Measurements from ENCODE around the gene CCR8. TPM values are rescaled to one million over a fixed set of nuclear protein-coding genes. Genes with fewer than 3 reads are reported as not detected.

Gene CCR8
- total RNA-seq, 4 donors from 2014 or later, result 0.22 TPM; not detected in 3

DNA sequence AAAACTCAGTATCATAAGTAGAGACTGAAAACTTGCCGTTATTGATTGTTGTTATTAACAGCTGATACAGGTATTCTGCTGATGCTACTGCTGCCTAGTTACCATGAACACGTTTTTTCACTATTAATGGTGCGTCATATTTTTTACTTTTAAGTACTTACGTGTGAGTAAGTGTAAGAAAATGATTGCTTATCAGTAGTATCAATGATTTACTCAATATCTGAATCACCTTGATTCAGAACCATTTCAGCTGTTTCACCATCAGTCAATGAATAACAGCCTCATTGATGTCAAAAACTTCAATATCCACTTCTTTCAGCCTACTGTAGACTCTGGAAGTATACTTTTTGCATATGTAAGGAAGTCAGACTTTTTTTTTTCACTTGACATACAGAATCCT, 4.7 kb downstream of the CCR8 start:
- no peak overlapping the region for H3K27ac ChIP-seq
- no peaks in the 10 kb centered on the region for H3K27me3 ChIP-seq
- no peak overlapping the region for H3K4me3 ChIP-seq
- TF ChIP-seq POLR2A (IDR thresholded peaks at IDR 0.05) (no peak), CTCF (IDR thresholded peaks at IDR 0.05) (no peak)
- WGBS, 2 donors, result 78 to 87% methylated on average over 4 of the region's 4 CpGs
- intact Hi-C loops (cut with DNase I), result no loop called here
- H3K9me3 ChIP-seq, result no peaks in the 10 kb centered on the region
- H3K36me3 ChIP-seq, result no peaks in the 10 kb centered on the region
- no peaks in the 10 kb centered on the region for H3K4me1 ChIP-seq
- DNase-seq, result no peak

- intact Hi-C loops (cut with DNase I), result no loop called here
- TF ChIP-seq POLR2A (IDR thresholded peaks at IDR 0.05) (no peak), CTCF (IDR thresholded peaks at IDR 0.05) (no peak)
- no peak overlapping the region for H3K4me3 ChIP-seq
- no peak for DNase-seq
- H3K4me1 ChIP-seq, result no peaks in the 10 kb centered on the region
- H3K27me3 ChIP-seq, result no peaks in the 10 kb centered on the region
- no peak overlapping the region for H3K27ac ChIP-seq
- H3K36me3 ChIP-seq, result no peaks in the 10 kb centered on the region
- 82 to 85% methylated on average over 1 of the region's 1 CpG for WGBS, 2 donors
- no peaks in the 10 kb centered on the region for H3K9me3 ChIP-seq
Observed at GRCh38 chr3:39338201-39338600, 8.7 kb downstream of the CCR8 start.

DNA sequence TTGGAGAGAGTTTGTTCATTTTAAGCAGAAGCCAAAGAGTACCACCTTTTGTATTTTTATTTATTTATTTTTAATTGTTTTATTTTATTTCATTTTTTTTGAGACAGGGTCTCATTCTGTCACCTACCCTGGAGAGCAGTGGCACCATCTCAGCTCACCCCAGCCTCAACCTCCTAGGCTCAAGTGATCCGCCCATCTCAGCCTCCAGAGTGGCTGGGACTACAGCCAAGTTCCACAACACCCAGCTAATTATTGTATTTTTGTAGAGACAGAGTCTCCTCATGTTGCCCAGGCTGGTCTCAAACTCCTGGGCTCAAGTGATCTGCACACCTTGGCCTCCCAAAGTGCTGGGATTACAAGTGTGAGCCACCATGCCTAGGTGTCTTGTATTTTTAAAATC, 9.6 kb downstream of the CCR8 start:
- Histone ChIP-seq H3K4me3 (no peak overlapping the region), H3K36me3 (no peaks in the 10 kb centered on the region), H3K27me3 (no peaks in the 10 kb centered on the region), H3K4me1 (no peaks in the 10 kb centered on the region), H3K9me3 (no peaks in the 10 kb centered on the region), H3K27ac (no peak overlapping the region)
- 50 to 70% methylated on average over 1 of the region's 1 CpG for WGBS, 2 donors
- intact Hi-C loops (cut with DNase I), result no loop called here
- TF ChIP-seq CTCF (IDR thresholded peaks at IDR 0.05), result no peak
- no peak for TF ChIP-seq POLR2A (IDR thresholded peaks at IDR 0.05)
- no peak for DNase-seq

DNA sequence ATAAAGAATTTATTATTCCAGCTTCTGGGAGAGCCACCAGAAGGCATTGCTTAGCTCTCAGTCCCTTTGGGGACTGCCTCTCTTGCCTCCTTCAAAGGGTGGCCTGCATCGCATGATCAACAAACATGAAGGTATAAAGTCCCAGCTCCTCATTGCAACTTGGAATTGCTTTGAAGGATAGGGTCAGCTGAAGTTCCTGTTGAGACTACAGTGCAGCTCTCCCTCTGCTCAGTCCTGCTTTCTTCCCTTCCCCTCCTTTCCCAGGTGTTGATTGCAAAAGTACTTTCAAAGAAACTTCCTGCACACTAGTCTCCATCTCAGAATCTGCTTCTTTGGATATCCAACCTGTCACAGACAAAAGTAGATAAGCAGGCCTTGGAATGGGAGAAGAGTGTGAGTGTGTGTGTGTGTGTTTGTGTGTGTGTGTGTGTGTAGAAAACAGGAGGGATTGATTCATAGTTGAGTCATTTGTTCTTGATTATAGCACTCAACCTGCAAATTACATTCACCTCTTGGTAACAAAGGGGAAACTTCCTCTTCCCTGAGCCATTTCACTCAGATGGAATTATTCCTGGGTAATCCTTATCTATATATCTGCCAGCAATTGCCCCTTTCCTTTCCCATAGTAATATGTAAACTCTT, 13.7 kb downstream of the CCR8 start:
- WGBS, 2 donors, result 73 to 100% methylated on average over 1 of the region's 1 CpG
- H3K4me3 ChIP-seq, result no peak overlapping the region
- intact Hi-C loops (cut with DNase I), result no loop called here
- TF ChIP-seq POLR2A (IDR thresholded peaks at IDR 0.05) (no peak), CTCF (IDR thresholded peaks at IDR 0.05) (no peak)
- no peaks in the 10 kb centered on the region for H3K27me3 ChIP-seq
- H3K9me3 ChIP-seq, result no peaks in the 10 kb centered on the region
- no peak overlapping the region for H3K27ac ChIP-seq
- H3K36me3 ChIP-seq, result no peaks in the 10 kb centered on the region
- DNase-seq, result no peak
- no peaks in the 10 kb centered on the region for H3K4me1 ChIP-seq

DNA sequence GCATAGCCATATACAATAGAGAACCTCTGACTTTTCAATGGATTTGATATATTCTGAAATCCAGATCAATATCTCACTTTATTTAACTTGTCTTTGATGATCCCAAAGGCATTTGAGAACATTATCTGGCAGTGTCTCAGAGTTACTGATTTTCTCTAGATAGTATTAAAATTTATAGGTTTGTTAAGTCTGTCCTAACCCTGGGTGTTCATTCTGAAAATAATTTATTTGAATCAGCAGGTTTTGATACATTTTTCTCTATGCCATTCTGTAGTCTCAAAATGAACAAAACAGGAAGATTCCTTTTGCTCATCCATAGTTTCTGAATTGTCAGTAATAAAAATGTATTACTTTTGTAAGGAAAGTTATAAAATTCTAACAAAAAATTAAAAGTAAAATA, 14.3 kb downstream of the CCR8 start:
- intact Hi-C loops (cut with DNase I), result no loop called here
- Histone ChIP-seq H3K9me3 (no peaks in the 10 kb centered on the region), H3K4me1 (no peaks in the 10 kb centered on the region), H3K27ac (no peak overlapping the region), H3K27me3 (no peaks in the 10 kb centered on the region), H3K4me3 (no peak overlapping the region), H3K36me3 (no peaks in the 10 kb centered on the region)
- no peak for TF ChIP-seq CTCF (IDR thresholded peaks at IDR 0.05)
- TF ChIP-seq POLR2A (IDR thresholded peaks at IDR 0.05), result no peak
- DNase-seq, result no peak

All from esophagus squamous epithelium (tissue), 5 donors.